Stimulated activated CD8-positive, alpha-beta memory T cell treated with anti-CD3 and anti-CD28 coated beads, Interleukin-7, amount 100 ng/mL, for 4 hours (primary cell): ENCODE data around the gene ATG7.
"Not testable (repeated sequence)": the region's sequence is repeated elsewhere in the genome, so short reads cannot be mapped to it uniquely, and the experiment has no call there.

Experiments used
- DNase-seq, 2 donors: peaks; one replicate each; pipeline ENCODE4 v3.0.0-alpha.2; 2020; ENCODE audit warnings: low read depth in 2 of 2

ATG7 gene

GRCh38 chr3:11565492-11565891, 293.3 kb downstream of the ATG7 start:
- DNase-seq, result no peak

GRCh38 chr3:11565932-11566331, 293.7 kb downstream of the ATG7 start:
- no peak for DNase-seq

GRCh38 chr3:11566478-11566877, 294.3 kb downstream of the ATG7 start:
- DNase-seq, result no peak

- no peak for DNase-seq
These were observed 294.7 kb downstream of the ATG7 start for GRCh38 chr3:11566916-11567315.

GRCh38 chr3:11567516-11568467, 295.6 kb downstream of the ATG7 start:
- no peak for DNase-seq

GRCh38 chr3:11568503-11569155, 296.4 kb downstream of the ATG7 start:
- no peak for DNase-seq

GRCh38 chr3:11569156-11569741, 297.1 kb downstream of the ATG7 start:
- no peak for DNase-seq

- no peak for DNase-seq
These were observed 298.1 kb downstream of the ATG7 start for GRCh38 chr3:11570251-11570650.

- no peak for DNase-seq
These were observed 298.7 kb downstream of the ATG7 start for GRCh38 chr3:11570789-11571495.

- not testable (repeated sequence) for DNase-seq
These were observed 300.5 kb downstream of the ATG7 start for GRCh38 chr3:11572660-11573059.

- DNase-seq, result no peak
These were observed 302.9 kb downstream of the ATG7 start for GRCh38 chr3:11574981-11575669.

- no peak for DNase-seq
These were observed 303.5 kb downstream of the ATG7 start for GRCh38 chr3:11575677-11576076.

- DNase-seq, result no peak
These were observed 304.3 kb downstream of the ATG7 start for GRCh38 chr3:11576453-11576852.

- DNase-seq, result no peak
These were observed 306.0 kb downstream of the ATG7 start for GRCh38 chr3:11578169-11578568.

- DNase-seq, result no peak
These were observed 308.4 kb downstream of the ATG7 start for GRCh38 chr3:11580645-11581044.

- DNase-seq, result no peak
These were observed 309.3 kb downstream of the ATG7 start for GRCh38 chr3:11581237-11582190.

- DNase-seq, result no peak
These were observed 310.2 kb downstream of the ATG7 start for GRCh38 chr3:11582191-11582968.

- no peak for DNase-seq
These were observed 311.0 kb downstream of the ATG7 start for GRCh38 chr3:11583235-11583634.

- no peak for DNase-seq
These were observed 311.4 kb downstream of the ATG7 start for GRCh38 chr3:11583638-11584046.
